Embryonic facial prominence (tissue), 1 donor: ENCODE data around the gene PLA2G4F.

Experiments used
- DNase-seq: peaks from one replicate; pipeline ENCODE4 v3.0.0-alpha.2; 2016; ENCODE audit errors: extremely low spot score

The PLA2G4F gene

DNA sequence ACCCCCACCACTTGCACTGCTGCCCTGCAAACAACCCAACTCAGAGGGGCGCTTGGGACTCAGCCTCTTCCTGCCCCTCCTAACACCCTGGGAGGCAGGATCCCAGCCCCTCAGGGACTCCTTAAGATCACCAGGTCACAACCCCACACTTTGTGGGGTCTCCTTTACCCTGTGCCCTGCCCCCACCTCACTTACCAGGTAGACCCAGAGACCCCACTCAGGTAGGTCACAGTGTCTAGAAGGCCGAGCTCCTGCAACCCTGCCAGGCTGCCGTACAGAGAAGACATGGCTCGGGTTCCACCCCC, 9.1 kb downstream of the PLA2G4F start:
- no peak for DNase-seq

GRCh38 chr15:42146551-42147430, 9.6 kb downstream of the PLA2G4F start:
- no peak for DNase-seq

DNA sequence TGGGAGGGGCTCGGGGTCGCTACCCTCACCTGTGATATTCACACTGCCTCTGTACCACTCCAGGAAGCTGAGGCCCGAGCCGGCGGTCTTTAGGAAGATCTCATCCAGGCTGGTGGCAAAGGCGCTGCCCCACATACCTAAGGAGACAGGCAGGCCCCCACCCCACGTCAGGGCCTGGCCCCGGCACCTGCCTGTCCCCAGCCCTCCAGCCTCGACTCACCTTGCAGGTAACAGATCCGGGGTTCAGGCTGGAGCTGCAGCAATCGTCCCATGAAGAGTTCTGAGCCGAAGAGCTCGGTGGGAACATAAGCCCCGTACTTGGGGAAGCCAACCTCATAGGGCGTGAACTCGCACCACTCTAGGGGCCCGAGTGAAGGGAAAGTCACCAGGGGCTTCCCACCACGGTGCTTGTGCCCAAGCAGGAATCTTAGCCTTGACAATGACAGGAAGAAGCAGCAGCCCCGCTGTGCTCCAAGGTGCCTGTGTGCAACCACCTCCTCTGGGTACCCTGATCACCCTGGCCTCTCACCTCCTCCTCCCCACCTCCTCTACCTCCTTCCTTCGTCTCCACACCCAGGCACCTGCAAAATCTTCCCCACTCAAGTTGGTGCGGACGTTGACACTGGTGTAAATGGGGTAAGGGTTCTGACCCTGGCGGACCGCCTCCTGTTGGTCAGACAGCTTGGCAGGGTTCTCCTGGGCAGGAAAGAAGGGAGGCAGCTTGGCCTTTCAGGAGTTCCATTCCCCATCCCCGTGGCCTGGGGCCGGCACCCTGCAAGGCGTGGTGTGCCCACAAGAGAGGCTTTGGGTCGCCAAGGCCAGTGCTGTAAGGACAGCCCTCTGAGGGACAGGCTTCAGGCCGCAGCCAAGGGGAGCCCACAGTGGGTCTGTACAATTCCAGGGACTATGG, 10.6 kb downstream of the PLA2G4F start:
- no peak for DNase-seq

- DNase-seq: no peak
Measured at GRCh38 chr15:42144841-42145375, 11.5 kb downstream of the PLA2G4F start.

DNA sequence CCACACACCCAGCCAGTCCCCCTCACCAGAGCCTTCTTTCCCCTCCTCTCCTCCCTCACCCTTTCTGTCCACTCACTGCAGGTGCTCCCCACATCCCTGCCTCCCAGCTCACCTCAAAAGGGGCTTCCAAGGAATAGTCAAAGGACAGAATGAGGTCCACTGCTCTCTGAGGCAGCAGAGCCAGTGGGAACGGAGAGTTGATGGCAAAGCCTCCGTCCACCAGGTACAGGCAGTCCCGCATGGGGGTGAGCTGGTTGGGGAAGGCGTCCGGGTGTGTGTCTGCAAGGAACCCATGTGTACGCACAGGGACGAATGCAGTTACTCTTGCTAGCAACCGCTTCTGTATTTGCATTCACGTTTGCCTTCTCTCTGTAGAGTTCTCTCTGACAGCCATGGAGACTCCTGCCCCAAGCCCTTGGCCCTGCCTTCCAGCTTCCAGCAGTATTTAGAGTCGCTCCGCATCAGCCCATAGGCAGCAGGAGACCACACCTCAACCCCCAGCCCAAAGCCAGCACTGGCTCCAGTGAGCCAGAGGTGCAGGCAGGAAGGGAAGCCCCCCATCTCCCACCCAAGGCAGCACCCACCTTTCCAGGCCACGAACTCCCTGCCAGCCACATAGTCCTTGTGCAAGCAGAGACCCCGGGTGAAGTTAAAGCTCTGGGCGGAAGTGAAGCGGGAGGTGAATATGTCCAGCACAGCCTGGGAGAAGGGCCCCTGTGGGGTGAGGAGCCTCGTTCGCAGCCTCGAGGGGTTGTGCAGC, 12.4 kb downstream of the PLA2G4F start:
- no peak for DNase-seq

GRCh38 chr15:42143356-42143755, 13.1 kb downstream of the PLA2G4F start:
- DNase-seq: no peak

GRCh38 chr15:42141795-42142667, 14.4 kb downstream of the PLA2G4F start:
- no peak for DNase-seq

- DNase-seq: no peak
Measured at GRCh38 chr15:42141246-42141645, 15.2 kb downstream of the PLA2G4F start.

GRCh38 chr15:42140383-42141070, 15.9 kb downstream of the PLA2G4F start:
- DNase-seq: no peak

DNA sequence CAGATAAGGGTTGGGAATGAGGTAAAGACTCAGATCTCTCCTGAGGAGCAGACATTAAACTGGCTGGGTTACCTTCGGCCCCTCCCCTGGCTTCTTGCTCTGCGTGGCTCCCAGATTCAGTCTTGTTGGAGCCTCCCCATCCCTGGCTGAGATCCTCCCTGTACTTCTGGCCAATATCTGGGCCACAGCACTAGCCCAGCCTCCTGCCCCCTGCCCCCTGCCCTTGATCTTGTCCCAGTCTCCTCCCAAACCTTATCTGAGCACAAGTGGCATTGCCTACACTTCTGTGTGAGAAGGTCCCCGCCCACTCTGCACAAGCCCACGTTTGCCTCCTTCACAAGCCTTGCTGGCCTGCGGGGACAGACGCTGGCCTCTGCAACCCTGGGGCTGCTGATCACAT, 16.8 kb downstream of the PLA2G4F start:
- DNase-seq: no peak

DNA sequence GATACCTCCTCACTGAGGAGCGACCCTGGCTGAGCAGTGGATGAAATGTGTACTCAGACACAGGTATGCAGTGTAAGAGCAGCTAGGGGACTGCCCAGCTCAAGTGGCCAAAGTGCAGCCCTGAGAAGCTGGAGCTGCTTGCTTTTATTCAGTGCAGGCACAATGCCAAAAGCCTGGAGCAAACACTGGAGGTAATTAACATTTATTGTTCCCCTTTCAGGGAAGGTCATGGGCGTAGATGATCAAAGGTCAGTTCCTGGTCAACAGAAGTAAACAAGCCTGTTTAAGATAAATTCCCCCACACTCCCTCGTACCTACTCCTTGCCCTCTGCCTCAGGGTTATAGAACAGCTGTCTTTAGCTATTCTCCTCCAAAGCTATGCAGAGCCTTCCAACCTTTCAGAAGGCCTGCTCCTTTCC, 17.5 kb downstream of the PLA2G4F start:
- no peak for DNase-seq

DNA sequence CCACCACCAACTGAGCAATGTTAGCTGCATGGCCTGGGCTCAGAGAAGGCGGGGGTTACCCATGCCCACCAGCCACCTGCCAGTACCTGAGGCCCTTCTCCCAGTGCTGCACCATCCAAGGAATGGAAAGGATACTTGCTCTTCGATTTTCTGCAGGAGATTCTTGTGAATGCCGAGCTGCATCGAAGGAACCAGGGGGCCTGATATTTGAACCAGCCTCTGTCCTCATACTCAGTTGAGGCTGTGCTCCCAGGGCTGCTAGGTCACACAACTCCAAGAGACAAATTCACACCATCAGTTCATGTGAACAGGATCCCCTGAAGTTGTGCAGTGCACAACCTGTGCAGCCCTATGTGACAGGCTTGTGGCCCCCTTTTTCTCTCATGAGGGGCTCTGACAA, 18.0 kb downstream of the PLA2G4F start:
- no peak for DNase-seq

DNA sequence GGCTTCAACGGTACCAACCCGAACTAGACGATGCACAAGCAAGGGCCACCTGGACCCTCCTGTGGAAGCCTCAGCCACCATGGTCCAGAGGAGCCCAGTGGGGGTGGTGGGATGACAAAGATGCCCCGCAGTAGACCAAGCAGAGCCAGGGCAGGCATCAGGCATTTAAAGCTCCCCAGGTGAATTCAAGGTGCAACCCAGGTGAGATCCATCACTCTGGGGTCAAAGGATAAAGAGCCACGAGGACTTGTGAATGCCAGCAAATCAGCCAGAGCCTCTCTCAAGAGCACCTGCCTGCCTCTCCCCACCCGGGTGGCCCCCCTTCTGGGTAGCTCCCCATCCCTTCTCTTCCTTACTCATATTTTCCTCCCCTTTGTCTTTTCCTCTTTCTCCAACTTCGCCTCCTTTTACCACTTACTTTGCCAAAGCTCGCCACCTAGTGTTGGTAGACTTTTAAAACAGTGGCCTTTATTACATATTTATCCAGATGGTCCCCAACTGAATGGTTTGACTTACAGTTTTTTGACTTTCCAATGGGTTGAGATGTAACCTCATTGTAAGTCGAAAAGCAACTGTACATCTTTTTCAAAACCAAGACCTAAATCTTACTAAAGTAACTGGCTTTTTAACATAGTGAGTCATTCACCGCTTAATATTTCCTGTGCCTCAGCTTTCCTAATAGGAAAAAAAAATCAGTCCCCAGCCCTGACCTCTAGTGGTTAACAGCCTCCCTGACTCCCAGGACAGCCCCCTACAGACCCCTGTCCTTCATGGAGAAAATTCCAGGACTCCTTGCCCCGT, 18.8 kb downstream of the PLA2G4F start:
- peak; percentile 36 for DNase-seq

DNA sequence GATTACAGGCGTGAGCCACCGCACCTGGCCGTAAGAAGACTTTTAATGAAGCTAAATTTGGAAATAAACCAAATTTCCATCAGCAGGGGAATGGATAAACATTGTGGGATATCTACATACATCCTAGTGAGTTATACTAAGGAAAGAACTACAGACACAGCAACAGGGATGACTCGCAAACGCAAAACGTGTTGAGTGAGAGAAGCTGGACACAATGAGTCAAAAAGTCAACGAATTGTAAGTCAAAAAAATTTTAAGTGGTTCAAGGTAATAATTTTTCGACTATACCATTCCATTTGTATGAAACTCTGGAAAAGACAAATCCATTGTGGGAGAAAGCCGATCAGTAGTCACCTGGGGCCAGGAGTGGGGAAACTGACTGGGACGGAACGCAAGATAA, 19.9 kb downstream of the PLA2G4F start:
- DNase-seq: no peak

- no peak for DNase-seq
Measured at GRCh38 chr15:42135351-42135750, 21.1 kb downstream of the PLA2G4F start.

DNA sequence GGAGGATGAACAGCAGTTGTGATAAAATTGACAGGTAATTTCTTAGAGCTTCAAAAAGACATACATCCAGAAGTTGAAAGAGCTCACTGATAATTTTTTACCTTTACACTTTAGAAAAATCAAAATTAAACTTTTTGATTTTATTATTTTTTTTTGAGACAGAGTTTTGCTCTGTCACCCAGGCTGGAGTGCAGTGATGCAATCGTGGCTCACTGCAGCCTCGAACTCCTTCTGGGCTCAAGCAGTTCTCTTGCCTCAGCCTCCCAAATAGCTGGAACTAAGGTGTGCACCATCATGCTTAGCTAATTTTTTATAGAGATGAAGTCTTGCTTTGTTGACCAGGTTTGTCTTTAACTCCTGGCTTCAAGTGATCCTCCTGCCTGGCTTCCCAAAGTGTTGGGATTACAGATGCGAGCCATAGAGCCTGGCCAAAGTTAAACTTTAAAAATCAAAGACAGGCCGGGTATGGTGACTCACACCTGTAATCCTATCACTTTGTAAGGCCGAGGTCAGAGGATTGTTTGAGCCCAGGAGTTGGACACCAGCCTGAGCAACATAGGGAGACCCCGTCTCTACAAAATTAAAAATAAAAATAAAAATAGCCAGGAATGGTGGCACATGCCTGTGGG, 21.7 kb downstream of the PLA2G4F start:
- no peak for DNase-seq

DNA sequence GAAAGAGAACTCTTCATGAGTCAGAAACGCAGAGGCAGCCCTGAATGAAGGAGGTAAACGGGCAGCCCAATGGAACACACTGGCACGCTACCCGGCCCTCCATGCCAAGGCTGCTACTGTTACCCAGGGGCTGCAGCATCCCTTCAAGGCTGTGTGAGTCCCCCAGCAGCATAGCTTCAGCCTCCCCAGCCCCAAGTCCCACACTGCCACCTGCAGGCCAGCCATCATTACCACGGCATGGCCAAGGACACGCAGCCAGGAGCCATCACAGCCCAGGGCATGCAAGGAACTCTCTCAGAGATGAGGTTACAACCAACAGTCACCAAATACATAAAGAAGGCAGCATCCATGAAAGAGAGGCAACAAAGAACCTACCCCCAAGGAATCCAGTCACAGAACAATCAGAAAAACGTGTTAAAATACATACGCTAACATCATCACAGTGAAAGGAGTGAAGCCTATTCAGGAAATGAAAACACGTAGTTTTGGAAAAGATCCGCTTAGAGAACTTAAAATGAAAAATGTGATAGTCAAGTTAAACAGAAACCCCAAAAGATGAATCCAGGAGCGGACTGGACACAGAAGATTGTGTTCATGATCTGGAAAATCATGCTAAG, 22.4 kb downstream of the PLA2G4F start:
- no peak for DNase-seq

DNA sequence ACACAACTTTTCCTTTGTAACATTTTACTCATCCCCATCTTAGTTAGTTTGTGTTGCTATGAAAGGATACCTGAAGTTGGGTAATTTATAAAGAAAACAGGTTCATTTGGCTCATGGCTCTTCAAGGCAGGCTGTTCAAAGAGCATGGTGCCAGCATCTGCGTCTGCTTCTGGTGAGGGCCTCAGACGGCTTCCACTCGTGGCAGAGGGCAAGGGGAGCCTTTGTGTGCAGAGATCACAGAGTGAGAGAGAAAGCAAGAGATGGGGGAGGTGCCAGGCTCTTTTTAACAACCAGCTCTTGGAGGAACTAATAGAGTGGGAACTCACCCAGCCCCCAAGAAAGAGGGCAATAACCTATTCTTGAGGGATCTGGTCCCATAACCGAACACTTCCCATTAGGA, 23.1 kb downstream of the PLA2G4F start:
- no peak for DNase-seq
